Esophagus muscularis mucosa (tissue), 4 donors: Measurements from ENCODE around the gene SEPTIN5. TPM values are rescaled to one million over a fixed set of nuclear protein-coding genes. Genes with fewer than 3 reads are reported as not detected.

Source experiments
- DNase-seq: peaks from one replicate; pipeline ENCODE4 v3.0.0-alpha.2; 2017; ENCODE audit errors: extremely low spot score
- H3K27ac ChIP-seq, 4 donors: fragments of 200-600 bp; sonication (generic); replicated peaks in 1 of 4; 1 replicate in 3 of 4; 2 replicates in 1 of 4; pipeline ENCODE4 v1.5.1; 2016 to 2019; ENCODE audit warnings: mild to moderate bottlenecking in 1 of 4
- H3K27me3 ChIP-seq, 4 donors: fragments of 200-600 bp; sonication (generic); one replicate each; pipeline versions ENCODE4 v1.5.1 to v1.6.0; 2016 to 2019
- H3K36me3 ChIP-seq, 4 donors: fragments of 200-600 bp; sonication (generic); one replicate each; pipeline ENCODE4 v1.5.1; 2016 to 2019
- H3K4me1 ChIP-seq, 4 donors: fragments of 200-600 bp; sonication (generic); one replicate each; pipeline ENCODE4 v1.5.1; 2016 to 2019
- H3K4me3 ChIP-seq, 4 donors: fragments of 200-600 bp; sonication (generic); 1 replicate in 2 of 4; 2 replicates in 2 of 4; pipeline ENCODE4 v1.5.1; 2016 to 2019; ENCODE audit warnings: mild to moderate bottlenecking in 4 of 4, moderate library complexity in 1 of 4
- H3K9me3 ChIP-seq, 4 donors: fragments of 200-600 bp; sonication (generic); 1 replicate in 3 of 4; 2 replicates in 1 of 4; pipeline ENCODE4 v1.5.1; 2016 to 2019
- CTCF ChIP-seq, 3 experiments: fragments of 200-600 bp in 2 of 3; fragments of 450-650 bp in 1 of 3; sonication (generic) in 2 of 3; IDR thresholded peaks; one replicate each; pipeline ENCODE4 v1.5.1; 2017 to 2019; ENCODE audit warnings: antibody characterized with exemption in 3 of 3, mild to moderate bottlenecking in 2 of 3, moderate library complexity in 1 of 3
- EP300 ChIP-seq: sonication (generic); formaldehyde crosslinking; IDR thresholded peaks from one replicate; pipeline ENCODE4 v1.6.1; 2017; ENCODE audit warnings: antibody characterized with exemption
- POLR2A ChIP-seq: fragments of 450-650 bp; IDR thresholded peaks from one replicate; pipeline ENCODE4 v1.6.1; 2017; ENCODE audit warnings: antibody characterized with exemption, moderate library complexity, mild to moderate bottlenecking, low read depth
- POLR2AphosphoS5 ChIP-seq, 2 donors: sonication (generic); formaldehyde crosslinking; IDR thresholded peaks; one replicate each; pipeline ENCODE4 v1.6.1; 2017; ENCODE audit warnings: antibody characterized with exemption in 2 of 2
- WGBS: methylation state at CpG from one replicate; pipeline ENCODE4 v1.1.5; 2018; 5-methylcytosine and 5-hydroxymethylcytosine counted together
- intact Hi-C: fragments of 100-400 bp; cut with DNase I; formaldehyde crosslinking; loops from one replicate; pipeline ENCODE4 v1.15.1; 2023
- total RNA-seq, 4 donors: library from RNA; depleted of rRNA; stranded (reverse); fragments of >200 nt; gene quantifications; one replicate each; pipeline versions ENCODE4 v1.1.0 to v1.2.1, GENCODE V29; 2016

SEPTIN5 gene
- total RNA-seq, 4 donors from 2014 or later, result 4.2 to 55.4 (median 20.6) TPM

- WGBS, result 91% methylated on average over 7 of the region's 7 CpGs
- no peak overlapping the region for H3K4me3 ChIP-seq
- no peaks in the 10 kb centered on the region for H3K9me3 ChIP-seq
- peaks cover 0 to 14% (median 1%) of the 10 kb centered on the region in 4 donors for H3K4me1 ChIP-seq
- H3K36me3 ChIP-seq, result no peaks in the 10 kb centered on the region
- H3K27me3 ChIP-seq, result peaks cover 0 to 50% (median 0%) of the 10 kb centered on the region in 4 donors
- TF ChIP-seq EP300, result no peak
- TF ChIP-seq POLR2AphosphoS5 (IDR thresholded peaks at IDR 0.05), result no peak
- no peak for TF ChIP-seq POLR2A
- no peak for TF ChIP-seq CTCF (IDR thresholded peaks at IDR 0.05)
- DNase-seq, result no peak
- intact Hi-C loops, result no loop called here
- H3K27ac ChIP-seq, result no peak overlapping the region
These were observed 7.6 kb upstream of the SEPTIN5 start for GRCh38 chr22:19706661-19707151.

GRCh38 chr22:19707347-19708290 is 6.7 kb upstream of the SEPTIN5 start:
- DNase-seq, result no peak
- Histone ChIP-seq H3K36me3 (no peaks in the 10 kb centered on the region), H3K27ac (no peak overlapping the region), H3K9me3 (no peaks in the 10 kb centered on the region), H3K4me3 (no peak overlapping the region), H3K27me3 (peaks cover 0 to 50% (median 0%) of the 10 kb centered on the region in 4 donors), H3K4me1 (peaks cover 0 to 14% (median 1%) of the 10 kb centered on the region in 4 donors)
- 87% methylated on average over 11 of the region's 24 CpGs for WGBS
- no peak for TF ChIP-seq POLR2A
- no peak for TF ChIP-seq POLR2AphosphoS5 (IDR thresholded peaks at IDR 0.05)
- no peak for TF ChIP-seq EP300
- no peak for TF ChIP-seq CTCF (IDR thresholded peaks at IDR 0.05)
- intact Hi-C loops, result no loop called here

- Histone ChIP-seq H3K4me1 (peaks cover under 1 to 14% (median 2%) of the 10 kb centered on the region in 4 donors), H3K9me3 (no peaks in the 10 kb centered on the region), H3K27ac (no peak overlapping the region), H3K4me3 (no peak overlapping the region), H3K27me3 (peaks cover 0 to 54% (median 0%) of the 10 kb centered on the region in 4 donors), H3K36me3 (no peaks in the 10 kb centered on the region)
- WGBS, result 84% methylated on average over 2 of the region's 20 CpGs
- intact Hi-C loops, result no loop called here
- no peak for DNase-seq
- TF ChIP-seq EP300 (no peak), POLR2AphosphoS5 (IDR thresholded peaks at IDR 0.05) (no peak), POLR2A (no peak), CTCF (IDR thresholded peaks at IDR 0.05) (no peak)
These were observed 5.8 kb upstream of the SEPTIN5 start for GRCh38 chr22:19708321-19709011.

GRCh38 chr22:19709063-19709769 is 5.1 kb upstream of the SEPTIN5 start:
- no peak for DNase-seq
- TF ChIP-seq EP300, result no peak
- no peak for TF ChIP-seq POLR2A
- TF ChIP-seq POLR2AphosphoS5 (IDR thresholded peaks at IDR 0.05), result no peak
- no peak for TF ChIP-seq CTCF (IDR thresholded peaks at IDR 0.05)
- Histone ChIP-seq H3K9me3 (no peaks in the 10 kb centered on the region), H3K27ac (no peak overlapping the region), H3K4me3 (no peak overlapping the region), H3K4me1 (peaks cover 5 to 20% (median 7%) of the 10 kb centered on the region in 4 donors), H3K27me3 (peaks cover 0 to 54% (median 0%) of the 10 kb centered on the region in 4 donors), H3K36me3 (no peaks in the 10 kb centered on the region)
- 80% methylated on average over 18 of the region's 19 CpGs for WGBS
- intact Hi-C loops, result no loop called here
